ENCODE results near the gene TRIM34. TPM values are rescaled to one million over a fixed set of nuclear protein-coding genes. Genes with fewer than 3 reads are reported as not detected.
"Not testable (repeated sequence)": the region's sequence is repeated elsewhere in the genome, so short reads cannot be mapped to it uniquely, and the experiment has no call there.

Gene TRIM34
- total and polyA plus RNA-seq, 5 experiments from 2014 or later, result 10.8 to 13.1 (median 12.5) TPM

DNA sequence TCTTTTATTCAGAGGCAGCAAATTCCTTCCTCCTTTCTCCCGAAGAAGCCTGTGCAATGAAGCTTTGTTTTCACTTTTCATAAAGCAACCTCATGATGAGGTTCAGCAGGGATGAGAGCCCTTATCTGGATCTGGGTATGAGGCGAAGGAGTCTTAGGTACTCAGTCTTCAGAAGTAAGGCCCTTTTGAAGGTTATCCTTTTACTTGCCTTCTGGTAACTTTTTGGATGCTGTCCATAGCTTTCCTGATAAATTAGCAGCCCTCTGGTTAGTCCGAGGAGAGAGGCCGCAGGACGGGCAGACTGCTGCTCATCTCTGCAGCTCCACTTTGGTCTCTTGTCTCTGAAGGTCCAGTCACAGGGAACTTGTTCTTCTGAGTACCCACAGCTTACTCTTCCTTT, 65.9 kb downstream of the TRIM34 start:
- no peaks in the 10 kb centered on the region for H3K27me3 Mint-ChIP-seq
- DNase-seq (no peak), ATAC-seq (no peak)
- peaks cover 33 to 68% (median 60%) of the 10 kb centered on the region in 4 donors for H3K4me1 Mint-ChIP-seq
- H3K36me3 Mint-ChIP-seq, result peaks cover 5 to 25% (median 20%) of the 10 kb centered on the region in 3 donors
- POLR2A ChIA-PET, result interaction anchor here (0.6 to 3.2 kb wide), 5 partner anchors 10 to 1056 kb away, joined by 4 to 24 read pairs (median 6); no protein-coding TSS in a partner anchor
- H3K27ac Mint-ChIP-seq, result peak overlapping the region; percentile 91 to 98 (median 96)
- H3K9me3 Mint-ChIP-seq, result no peaks in the 10 kb centered on the region
- peak overlapping the region; percentile 92 to 97 (median 94) for H3K4me3 Mint-ChIP-seq

DNA sequence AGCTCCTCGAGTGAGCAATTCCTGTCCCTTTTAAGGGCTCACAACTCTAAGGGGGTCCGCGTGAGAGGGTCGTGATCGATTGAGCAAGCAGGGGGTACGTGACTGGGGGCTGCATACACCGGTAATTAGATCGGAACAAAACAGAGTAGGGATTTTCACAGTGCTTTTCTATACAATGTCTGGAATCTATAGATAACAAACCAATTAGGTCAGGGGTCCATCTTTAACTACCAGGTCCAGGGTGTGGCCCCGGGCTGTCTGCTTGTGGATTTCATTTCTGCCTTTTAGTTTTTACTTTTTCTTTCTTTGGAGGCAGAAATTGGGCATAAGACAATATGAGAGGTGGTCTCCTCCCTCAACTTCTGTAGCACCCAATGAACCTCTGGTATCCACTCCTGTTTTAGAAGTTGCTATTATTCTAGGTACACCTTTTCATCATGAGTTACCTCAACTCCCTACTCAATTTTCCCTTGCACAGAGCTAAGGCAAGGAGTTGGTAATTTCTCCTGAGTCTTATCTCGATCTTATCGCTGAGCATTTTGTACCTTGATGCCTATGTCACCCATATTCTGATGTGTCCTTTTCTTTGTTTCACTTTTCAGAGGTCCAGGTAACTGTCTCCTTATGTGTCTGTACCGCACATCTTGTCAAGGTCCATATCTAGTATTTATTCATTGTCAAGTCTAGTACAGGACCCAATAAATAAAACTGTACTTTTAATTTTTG, 66.6 kb downstream of the TRIM34 start:
- H3K9me3 Mint-ChIP-seq, H3K27me3 Mint-ChIP-seq: not testable (repeated sequence)
- Mint-ChIP-seq H3K4me3 (peak overlapping the region; percentile 92 to 97 (median 94)), H3K36me3 (peaks cover 5 to 32% (median 25%) of the 10 kb centered on the region in 3 donors), H3K4me1 (peaks cover 39 to 70% (median 64%) of the 10 kb centered on the region in 4 donors), H3K27ac (peak overlapping the region; percentile 91 to 98 (median 96))
- ATAC-seq (peak in 1 of 2 donors; percentile 11), DNase-seq (peak in 1 of 10 donors; percentile 6)
- POLR2A ChIA-PET, result interaction anchor here (0.6 to 3.2 kb wide), 3 partner anchors 10 to 69 kb away, joined by 5 to 24 read pairs (median 6); no protein-coding TSS in a partner anchor

DNA sequence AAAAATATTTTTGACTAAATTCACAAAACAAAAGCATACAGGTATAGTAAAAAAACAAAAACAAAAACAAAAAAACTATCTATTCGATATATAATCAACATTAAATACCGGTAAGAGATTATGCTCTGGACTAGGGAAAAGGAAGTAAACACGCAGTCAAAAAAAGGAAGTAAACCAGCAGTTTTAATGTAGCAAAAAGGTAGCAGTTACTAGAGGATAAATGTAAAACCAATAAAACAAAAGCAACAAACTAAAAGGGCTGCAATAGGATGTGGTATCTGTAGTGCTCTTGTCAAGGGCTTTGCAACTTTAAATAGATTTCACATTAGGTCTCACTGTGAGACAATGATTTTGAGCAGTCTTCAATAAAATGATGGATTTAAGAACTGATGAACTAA, 67.2 kb downstream of the TRIM34 start:
- Mint-ChIP-seq H3K27me3 (no peaks in the 10 kb centered on the region), H3K4me3 (peak overlapping the region; percentile 92 to 97 (median 94)), H3K27ac (peak overlapping the region; percentile 91 to 98 (median 95)), H3K9me3 (no peaks in the 10 kb centered on the region), H3K4me1 (peaks cover 41 to 75% (median 67%) of the 10 kb centered on the region in 4 donors), H3K36me3 (peaks cover 5 to 38% (median 28%) of the 10 kb centered on the region in 3 donors)
- POLR2A ChIA-PET, result interaction anchor here (3.2 kb wide), 1 partner anchor 9 kb away, joined by 24 read pairs; no protein-coding TSS in a partner anchor
- ATAC-seq (peak; percentile 8 to 51), DNase-seq (peak in 2 of 10 donors; percentile 29)

Other genes starting within 250 kb of the TRIM34 start
- gene OR51M1, start 241.2 kb upstream of the TRIM34 start, total RNA-seq, result not detected
- gene OR51M1, start 241.2 kb upstream of the TRIM34 start, polyA plus RNA-seq, result not detected
- not detected for gene OR51Q1, start 202.9 kb upstream of the TRIM34 start, total RNA-seq
- not detected for gene OR51Q1, start 202.9 kb upstream of the TRIM34 start, polyA plus RNA-seq
- gene OR51I1, start 183.5 kb upstream of the TRIM34 start, total RNA-seq, result not detected
- not detected for gene OR51I1, start 183.5 kb upstream of the TRIM34 start, polyA plus RNA-seq
- not detected for gene OR51I2, start 175.7 kb upstream of the TRIM34 start, total RNA-seq
- gene OR51I2, start 175.7 kb upstream of the TRIM34 start, polyA plus RNA-seq, result not detected
- gene OR52D1, start 136.3 kb upstream of the TRIM34 start, total RNA-seq, result not detected
- not detected for gene OR52D1, start 136.3 kb upstream of the TRIM34 start, polyA plus RNA-seq
- under 1 TPM in 1 of 2 experiments, not detected in 1; 0.41 TPM for gene UBQLN3, start 115.0 kb upstream of the TRIM34 start, total RNA-seq
- gene UBQLN3, start 115.0 kb upstream of the TRIM34 start, polyA plus RNA-seq, result not detected
- under 1 TPM; 0.47 TPM for gene UBQLNL, start 108.3 kb upstream of the TRIM34 start, total RNA-seq
- not detected for gene UBQLNL, start 108.3 kb upstream of the TRIM34 start, polyA plus RNA-seq
- gene OR52H1, start 76.5 kb upstream of the TRIM34 start, total RNA-seq, result not detected
- gene OR52H1, start 76.5 kb upstream of the TRIM34 start, polyA plus RNA-seq, result not detected
- not detected for gene OR52B6, start 44.1 kb upstream of the TRIM34 start, total RNA-seq
- not detected for gene OR52B6, start 44.1 kb upstream of the TRIM34 start, polyA plus RNA-seq
- not detected for gene TRIM6, start 28.4 kb upstream of the TRIM34 start, total RNA-seq
- not detected for gene TRIM6, start 28.4 kb upstream of the TRIM34 start, polyA plus RNA-seq
- gene TRIM5, start 60.1 kb downstream of the TRIM34 start, total RNA-seq, result 10 to 100 TPM; 39.4 to 41.8 TPM
- 10 to 100 TPM in 1 of 3 donors, 1 to 10 TPM in 2; 9.6 to 10.4 (median 9.9) TPM for gene TRIM5, start 60.1 kb downstream of the TRIM34 start, polyA plus RNA-seq
- gene TRIM22, start 64.8 kb downstream of the TRIM34 start, total RNA-seq, result 100 to 1,000 TPM; 242 to 243 TPM
- gene TRIM22, start 64.8 kb downstream of the TRIM34 start, polyA plus RNA-seq, result 100 to 1,000 TPM; 108 to 143 (median 114) TPM
- under 1 TPM; 0.36 to 0.42 TPM for gene OR56B1, start 111.4 kb downstream of the TRIM34 start, total RNA-seq
- not detected for gene OR56B1, start 111.4 kb downstream of the TRIM34 start, polyA plus RNA-seq
- gene OR52N4, start 129.2 kb downstream of the TRIM34 start, total RNA-seq, result 1 to 10 TPM; 2.2 to 2.6 TPM
- under 1 TPM in 2 of 3 donors, not detected in 1; 0.55 to 0.59 TPM for gene OR52N4, start 129.2 kb downstream of the TRIM34 start, polyA plus RNA-seq
- not detected for gene OR52N5, start 158.4 kb downstream of the TRIM34 start, total RNA-seq
- gene OR52N5, start 158.4 kb downstream of the TRIM34 start, polyA plus RNA-seq, result not detected
- not detected for gene OR52N1, start 166.3 kb downstream of the TRIM34 start, total RNA-seq
- not detected for gene OR52N1, start 166.3 kb downstream of the TRIM34 start, polyA plus RNA-seq
- gene OR52N2, start 183.9 kb downstream of the TRIM34 start, total RNA-seq, result not detected
- gene OR52N2, start 183.9 kb downstream of the TRIM34 start, polyA plus RNA-seq, result not detected
- not detected for gene OR52E6, start 216.9 kb downstream of the TRIM34 start, total RNA-seq
- not detected for gene OR52E6, start 216.9 kb downstream of the TRIM34 start, polyA plus RNA-seq
- gene OR52E8, start 232.7 kb downstream of the TRIM34 start, total RNA-seq, result not detected
- not detected for gene OR52E8, start 232.7 kb downstream of the TRIM34 start, polyA plus RNA-seq